Occipital lobe (tissue), 3 donors: Measurements from ENCODE around the gene GPN1. TPM values are rescaled to one million over a fixed set of nuclear protein-coding genes. Genes with fewer than 3 reads are reported as not detected.
"Not testable (repeated sequence)": the region's sequence is repeated elsewhere in the genome, so short reads cannot be mapped to it uniquely, and the experiment has no call there.

Source experiments
- DNase-seq: peaks from one replicate; lab custom pipeline; 2025; lab: John Stamatoyannopoulos, UW
- small RNA-seq: library from RNA; depleted of rRNA; stranded (forward); fragments of <200 nt; gene quantifications from one replicate; pipeline ENCODE3, GENCODE V24; 2014
- total RNA-seq: library from RNA; depleted of rRNA; stranded (reverse); fragments of >200 nt; gene quantifications from one replicate; pipeline ENCODE4 v1.2.3, GENCODE V29; 2014

The GPN1 gene
- total RNA-seq, 1 donor from 2014 or later = 29.6 TPM

- no peak for DNase-seq
Measured at GRCh38 chr2:27667446-27667845, 38.6 kb downstream of the GPN1 start.

- no peak for DNase-seq
Measured at GRCh38 chr2:27671235-27671634, 42.4 kb downstream of the GPN1 start.

- DNase-seq = no peak
Measured at GRCh38 chr2:27672723-27673486, 44.1 kb downstream of the GPN1 start.

GRCh38 chr2:27680571-27680970 lies 51.7 kb downstream of the GPN1 start:
- no peak for DNase-seq

GRCh38 chr2:27681841-27682240 lies 53.0 kb downstream of the GPN1 start:
- no peak for DNase-seq

DNA sequence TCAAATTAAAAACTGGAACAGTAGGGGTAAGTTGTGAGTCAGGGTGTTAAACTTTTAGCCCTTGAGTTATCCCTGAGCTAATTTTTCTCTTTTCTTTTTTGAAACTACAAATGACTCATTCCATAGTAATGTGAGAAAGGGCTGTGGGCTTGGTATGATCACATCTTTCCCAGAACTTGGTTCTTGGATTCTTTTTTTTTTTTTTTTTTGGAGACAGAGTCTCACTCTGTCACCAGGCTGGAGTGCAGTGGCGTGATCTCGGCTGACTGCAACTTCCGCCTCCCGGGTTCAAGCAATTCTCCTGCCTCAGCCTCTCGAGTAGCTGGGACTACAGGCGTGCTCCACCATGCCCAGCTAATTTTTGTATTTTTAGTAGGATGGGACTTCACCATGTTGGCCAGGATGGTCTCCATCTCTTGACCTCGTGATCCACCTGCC lies 53.5 kb downstream of the GPN1 start:
- DNase-seq = not testable (repeated sequence)

GRCh38 chr2:27683390-27684071 lies 54.7 kb downstream of the GPN1 start:
- peak; percentile 18 for DNase-seq

DNA sequence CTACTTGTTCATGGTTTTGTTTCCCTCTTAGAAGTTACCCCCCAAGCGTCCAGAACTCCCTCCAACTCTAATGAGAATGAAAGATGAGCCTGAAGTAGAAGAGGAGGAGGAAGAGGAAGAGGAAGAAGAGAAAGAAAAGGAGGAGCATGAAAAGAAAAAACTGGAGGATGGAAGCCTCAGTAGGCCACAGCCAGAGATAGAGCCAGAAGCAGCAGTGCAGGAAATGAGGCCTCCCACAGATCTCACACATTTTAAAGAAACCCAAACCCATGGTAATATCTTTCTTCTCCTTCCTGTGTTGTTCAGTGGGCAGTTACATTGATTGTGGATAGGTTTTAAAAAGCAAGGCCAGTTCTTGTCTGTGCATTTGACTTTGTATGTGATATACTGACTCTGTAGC lies 56.2 kb downstream of the GPN1 start:
- DNase-seq = not testable (repeated sequence)

GRCh38 chr2:27685577-27685976 lies 56.7 kb downstream of the GPN1 start:
- DNase-seq = no peak

GRCh38 chr2:27687232-27687631 lies 58.4 kb downstream of the GPN1 start:
- DNase-seq = no peak

DNA sequence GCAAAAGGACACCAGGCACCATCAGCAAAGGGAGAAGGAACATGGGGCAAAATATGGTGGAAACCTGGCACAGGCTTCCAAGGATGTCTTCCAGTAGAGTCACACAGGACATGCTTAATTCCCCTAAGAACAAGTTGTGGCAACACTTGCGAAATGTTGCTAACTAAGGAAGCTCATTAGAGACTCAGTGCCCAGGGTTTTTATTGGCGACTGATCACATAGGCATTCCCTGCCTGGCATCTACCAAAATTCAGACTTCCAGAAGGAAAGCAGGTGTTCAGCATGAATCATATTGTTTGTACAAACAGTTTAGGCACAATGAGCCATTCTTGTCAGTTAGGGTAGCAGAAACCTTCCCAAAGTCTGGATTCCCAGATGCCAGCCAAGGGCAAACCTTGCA lies 60.6 kb downstream of the GPN1 start:
- no peak for DNase-seq

DNA sequence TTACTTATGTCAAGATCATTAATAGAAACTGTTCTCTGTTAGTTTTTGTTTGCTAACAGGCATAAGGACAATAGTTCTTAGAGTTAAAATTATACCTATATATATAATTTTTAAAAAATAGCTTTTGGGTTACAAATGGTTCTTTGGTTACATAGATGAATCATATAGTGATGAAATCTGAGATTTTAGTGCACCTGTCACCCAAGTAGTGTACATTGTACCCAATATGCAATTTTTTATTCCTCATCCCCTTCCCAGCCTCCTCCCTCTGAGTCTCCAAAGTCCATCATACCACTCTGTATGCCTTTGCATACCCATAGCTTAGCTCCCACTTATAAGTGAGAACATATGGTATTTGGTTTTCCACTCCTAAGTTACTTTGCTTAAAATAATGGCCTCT lies 61.2 kb downstream of the GPN1 start:
- no peak for DNase-seq

- DNase-seq = no peak
Measured at GRCh38 chr2:27697660-27698059, 68.8 kb downstream of the GPN1 start.

Small RNA genes within 50 kb of the gene (small RNA-seq; reads per million reads assigned to genes)
- not detected for gene RF00340

Other genes starting within 250 kb of the GPN1 start
- 12.0 TPM for gene ZNF513, start 248.3 kb upstream of the GPN1 start, total RNA-seq
- 58.0 TPM for gene PPM1G, start 219.5 kb upstream of the GPN1 start, total RNA-seq
- gene NRBP1, start 200.4 kb upstream of the GPN1 start, total RNA-seq = 58.8 TPM
- not detected for gene KRTCAP3, start 186.7 kb upstream of the GPN1 start, total RNA-seq
- 28.5 TPM for gene IFT172, start 139.3 kb upstream of the GPN1 start, total RNA-seq
- 41.3 TPM for gene FNDC4, start 133.8 kb upstream of the GPN1 start, total RNA-seq
- 0.16 TPM for gene GCKR, start 132.2 kb upstream of the GPN1 start, total RNA-seq
- gene ZNF512, start 46.0 kb upstream of the GPN1 start, total RNA-seq = 55.8 TPM
- 5.9 TPM for gene CCDC121, start within 50 bp of the GPN1 start, total RNA-seq
- 26.0 TPM for gene SUPT7L, start 34.6 kb downstream of the GPN1 start, total RNA-seq
- 30.4 TPM for gene SLC4A1AP, start 34.8 kb downstream of the GPN1 start, total RNA-seq
- gene MRPL33, start 142.7 kb downstream of the GPN1 start, total RNA-seq = 39.1 TPM